CD4-positive, alpha-beta T cell treated with Interferon gamma for 1 hour (primary cell): Measurements from ENCODE around the gene PJA2.

Experiments
- DNase-seq: peaks from one replicate; pipeline ENCODE4 v3.0.0-alpha.2; 2020

Gene PJA2

GRCh38 chr5:109407913-109408312 lies 1.9 kb downstream of the PJA2 start:
- no peak for DNase-seq

GRCh38 chr5:109406719-109407118 lies 3.1 kb downstream of the PJA2 start:
- DNase-seq: no peak

GRCh38 chr5:109404428-109404960 lies 5.3 kb downstream of the PJA2 start:
- DNase-seq: no peak

GRCh38 chr5:109403469-109403868 lies 6.3 kb downstream of the PJA2 start:
- no peak for DNase-seq

GRCh38 chr5:109399092-109399759 lies 10.5 kb downstream of the PJA2 start:
- no peak for DNase-seq

GRCh38 chr5:109396965-109397364 lies 12.8 kb downstream of the PJA2 start:
- DNase-seq: no peak

GRCh38 chr5:109394806-109395205 lies 15.0 kb downstream of the PJA2 start:
- no peak for DNase-seq

GRCh38 chr5:109390188-109390587 lies 19.6 kb downstream of the PJA2 start:
- no peak for DNase-seq

- DNase-seq: no peak
These were observed 21.4 kb downstream of the PJA2 start for GRCh38 chr5:109388407-109388806.

GRCh38 chr5:109387408-109387974 lies 22.3 kb downstream of the PJA2 start:
- no peak for DNase-seq

GRCh38 chr5:109378095-109378494 lies 31.7 kb downstream of the PJA2 start:
- DNase-seq: no peak

GRCh38 chr5:109374625-109375024 lies 35.1 kb downstream of the PJA2 start:
- DNase-seq: no peak

GRCh38 chr5:109373932-109374331 lies 35.8 kb downstream of the PJA2 start:
- DNase-seq: no peak

GRCh38 chr5:109370343-109370742 lies 39.4 kb downstream of the PJA2 start:
- no peak for DNase-seq

- DNase-seq: no peak
These were observed 44.1 kb downstream of the PJA2 start for GRCh38 chr5:109365653-109366052.

GRCh38 chr5:109364977-109365376 lies 44.8 kb downstream of the PJA2 start:
- DNase-seq: no peak

GRCh38 chr5:109359642-109360041 lies 50.1 kb downstream of the PJA2 start:
- no peak for DNase-seq

GRCh38 chr5:109357807-109358206 lies 52.0 kb downstream of the PJA2 start:
- no peak for DNase-seq

GRCh38 chr5:109354761-109355160 lies 55.0 kb downstream of the PJA2 start:
- no peak for DNase-seq

- DNase-seq: no peak
These were observed 57.5 kb downstream of the PJA2 start for GRCh38 chr5:109351988-109352864.

GRCh38 chr5:109350537-109351270 lies 59.1 kb downstream of the PJA2 start:
- no peak for DNase-seq

- no peak for DNase-seq
These were observed 60.4 kb downstream of the PJA2 start for GRCh38 chr5:109349388-109349787.
